Measurements from ENCODE around the gene PAF1.

PAF1 gene

DNA sequence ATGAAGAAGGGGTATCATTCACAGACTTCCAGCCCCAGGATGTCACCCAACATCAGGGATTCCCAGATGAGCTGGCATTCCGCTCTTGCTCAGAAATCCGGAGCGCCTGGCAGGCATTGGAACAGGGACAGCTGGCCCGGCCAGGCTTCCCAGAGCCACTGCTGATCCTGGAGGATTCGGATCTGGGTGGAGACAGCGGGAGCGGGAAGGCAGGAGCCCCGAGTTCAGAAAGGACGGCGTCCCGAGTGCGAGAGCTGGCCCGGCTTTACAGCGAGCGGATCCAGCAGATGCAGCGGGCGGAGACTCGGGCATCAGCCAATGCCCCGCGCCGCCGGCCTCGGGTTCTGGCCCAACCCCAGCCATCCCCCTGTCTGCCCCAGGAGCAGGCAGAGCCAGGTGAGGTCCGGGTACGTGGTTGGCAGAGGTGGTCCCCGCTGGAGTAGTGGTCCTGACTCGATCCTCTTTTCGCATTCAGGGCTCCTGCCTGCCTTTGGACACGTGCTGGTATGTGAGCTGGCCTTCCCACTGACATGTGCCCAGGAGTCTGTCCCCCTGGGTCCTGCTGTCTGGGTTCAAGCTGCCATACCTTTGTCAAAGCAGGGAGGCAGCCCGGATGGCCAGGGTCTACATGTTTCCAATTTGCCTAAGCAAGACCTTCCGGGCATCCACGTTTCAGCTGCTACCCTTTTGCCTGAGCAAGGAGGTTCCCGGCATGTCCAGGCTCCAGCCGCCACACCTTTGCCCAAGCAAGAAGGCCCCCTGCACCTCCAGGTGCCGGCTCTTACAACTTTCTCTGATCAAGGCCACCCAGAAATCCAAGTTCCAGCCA, 32.6 kb upstream of the PAF1 start:
- Histone ChIP-seq H3K79me2 (ENCODE audit: insufficient read depth, low read length) (no peaks in the 10 kb centered on the region), H3K36me3 (ENCODE audit: insufficient read depth, low read length) (peaks cover 42% of the 10 kb centered on the region), H3K4me2 (ENCODE audit: insufficient read depth, low read length) (no peak overlapping the region), H3K27me3 (ENCODE audit: insufficient read depth, low read length, poor library complexity) (no peaks in the 10 kb centered on the region), H3K4me3 (ENCODE audit: low read depth in 1 of 2, low read length in 2 of 2) (no peak overlapping the region), H3K9me3 (ENCODE audit: insufficient read depth, low read length, severe bottlenecking) (no peaks in the 10 kb centered on the region), H3K4me1 (ENCODE audit: insufficient read depth, low read length) (no peaks in the 10 kb centered on the region), H4K20me1 (ENCODE audit: insufficient read depth, low read length) (peaks cover 13% of the 10 kb centered on the region), H3K9ac (ENCODE audit: low read depth, low read length) (no peak overlapping the region), H2AFZ (ENCODE audit: low read depth, low read length) (no peak overlapping the region), H3K27ac (ENCODE audit: low read length) (no peak overlapping the region)
- TF ChIP-seq, protein P1, sequence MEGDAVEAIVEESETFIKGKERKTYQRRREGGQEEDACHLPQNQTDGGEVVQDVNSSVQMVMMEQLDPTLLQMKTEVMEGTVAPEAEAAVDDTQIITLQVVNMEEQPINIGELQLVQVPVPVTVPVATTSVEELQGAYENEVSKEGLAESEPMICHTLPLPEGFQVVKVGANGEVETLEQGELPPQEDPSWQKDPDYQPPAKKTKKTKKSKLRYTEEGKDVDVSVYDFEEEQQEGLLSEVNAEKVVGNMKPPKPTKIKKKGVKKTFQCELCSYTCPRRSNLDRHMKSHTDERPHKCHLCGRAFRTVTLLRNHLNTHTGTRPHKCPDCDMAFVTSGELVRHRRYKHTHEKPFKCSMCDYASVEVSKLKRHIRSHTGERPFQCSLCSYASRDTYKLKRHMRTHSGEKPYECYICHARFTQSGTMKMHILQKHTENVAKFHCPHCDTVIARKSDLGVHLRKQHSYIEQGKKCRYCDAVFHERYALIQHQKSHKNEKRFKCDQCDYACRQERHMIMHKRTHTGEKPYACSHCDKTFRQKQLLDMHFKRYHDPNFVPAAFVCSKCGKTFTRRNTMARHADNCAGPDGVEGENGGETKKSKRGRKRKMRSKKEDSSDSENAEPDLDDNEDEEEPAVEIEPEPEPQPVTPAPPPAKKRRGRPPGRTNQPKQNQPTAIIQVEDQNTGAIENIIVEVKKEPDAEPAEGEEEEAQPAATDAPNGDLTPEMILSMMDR (IDR thresholded peaks at IDR 0.05; ENCODE audit: borderline replicate concordance, extremely low read depth, low read length, poor library complexity, severe bottlenecking), result no peak
- no peak for TF ChIP-seq EZH2 (IDR thresholded peaks at IDR 0.05; ENCODE audit: borderline replicate concordance, low read depth, low read length, severe bottlenecking)
- DNase-seq (no peak), ATAC-seq (ENCODE audit: insufficient read depth, low read depth) (no peak)

GRCh38 chr19:39422020-39422419, 31.1 kb upstream of the PAF1 start:
- Histone ChIP-seq H3K27ac (ENCODE audit: low read length) (no peak overlapping the region), H4K20me1 (ENCODE audit: insufficient read depth, low read length) (peaks cover 13% of the 10 kb centered on the region), H3K27me3 (ENCODE audit: insufficient read depth, low read length, poor library complexity) (no peaks in the 10 kb centered on the region), H3K36me3 (ENCODE audit: insufficient read depth, low read length) (peaks cover 49% of the 10 kb centered on the region), H3K79me2 (ENCODE audit: insufficient read depth, low read length) (no peaks in the 10 kb centered on the region), H3K4me1 (ENCODE audit: insufficient read depth, low read length) (no peaks in the 10 kb centered on the region), H2AFZ (ENCODE audit: low read depth, low read length) (no peak overlapping the region), H3K9ac (ENCODE audit: low read depth, low read length) (no peak overlapping the region), H3K4me2 (ENCODE audit: insufficient read depth, low read length) (no peak overlapping the region), H3K9me3 (ENCODE audit: insufficient read depth, low read length, severe bottlenecking) (no peaks in the 10 kb centered on the region), H3K4me3 (ENCODE audit: low read depth in 1 of 2, low read length in 2 of 2) (no peak overlapping the region)
- no peak for TF ChIP-seq EZH2 (IDR thresholded peaks at IDR 0.05; ENCODE audit: borderline replicate concordance, low read depth, low read length, severe bottlenecking)
- TF ChIP-seq, protein P1 (IDR thresholded peaks at IDR 0.05; ENCODE audit: borderline replicate concordance, extremely low read depth, low read length, poor library complexity, severe bottlenecking), result no peak
- no peak for DNase-seq
- ATAC-seq (ENCODE audit: insufficient read depth, low read depth), result no peak

DNA sequence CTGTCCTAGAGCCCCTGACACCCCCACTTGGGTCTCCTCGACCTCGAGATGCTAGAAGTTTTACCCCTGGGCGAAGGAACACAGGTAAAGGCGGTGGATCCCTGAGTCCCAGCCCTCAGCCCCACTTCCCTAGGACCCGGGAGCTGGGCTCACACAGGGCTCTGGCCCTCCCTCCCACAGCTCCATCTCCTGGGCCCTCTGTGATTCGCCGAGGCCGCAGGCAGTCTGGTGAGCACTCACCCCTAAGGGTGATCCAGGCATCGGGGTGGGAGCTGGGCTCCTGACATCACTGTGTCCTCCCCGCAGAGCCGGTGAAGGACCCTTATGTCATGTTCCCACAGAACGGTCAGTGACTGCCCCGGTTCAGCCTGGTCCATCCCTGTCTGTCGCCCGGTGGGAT, 29.9 kb upstream of the PAF1 start:
- peaks cover 61% of the 10 kb centered on the region for H3K36me3 ChIP-seq (ENCODE audit: insufficient read depth, low read length)
- no peak overlapping the region for H2AFZ ChIP-seq (ENCODE audit: low read depth, low read length)
- no peak overlapping the region for H3K9ac ChIP-seq (ENCODE audit: low read depth, low read length)
- no peak for ATAC-seq (ENCODE audit: insufficient read depth, low read depth)
- no peaks in the 10 kb centered on the region for H3K27me3 ChIP-seq (ENCODE audit: insufficient read depth, low read length, poor library complexity)
- no peaks in the 10 kb centered on the region for H3K4me1 ChIP-seq (ENCODE audit: insufficient read depth, low read length)
- no peak overlapping the region for H3K4me3 ChIP-seq (ENCODE audit: low read depth in 1 of 2, low read length in 2 of 2)
- H3K9me3 ChIP-seq (ENCODE audit: insufficient read depth, low read length, severe bottlenecking), result no peaks in the 10 kb centered on the region
- H3K4me2 ChIP-seq (ENCODE audit: insufficient read depth, low read length), result no peak overlapping the region
- no peak for TF ChIP-seq EZH2 (IDR thresholded peaks at IDR 0.05; ENCODE audit: borderline replicate concordance, low read depth, low read length, severe bottlenecking)
- TF ChIP-seq, protein P1 (IDR thresholded peaks at IDR 0.05; ENCODE audit: borderline replicate concordance, extremely low read depth, low read length, poor library complexity, severe bottlenecking), result no peak
- no peak overlapping the region for H3K27ac ChIP-seq (ENCODE audit: low read length)
- H4K20me1 ChIP-seq (ENCODE audit: insufficient read depth, low read length), result peaks cover 17% of the 10 kb centered on the region
- DNase-seq, result no peak
- H3K79me2 ChIP-seq (ENCODE audit: insufficient read depth, low read length), result peaks cover 3% of the 10 kb centered on the region; the same call in 1 of the 2 replicates

Measured in DND-41 (cell line).